Measurements from ENCODE around the gene IMPA2. TPM values are rescaled to one million over a fixed set of nuclear protein-coding genes. Genes with fewer than 3 reads are reported as not detected.

Gene IMPA2
- total and polyA plus RNA-seq, 2 of the 8 experiments (the other 6 are each of a cell fraction or from before 2014, with no cell fraction given) = 102 to 140 TPM

GRCh38 chr18:12012697-12013096, 31.4 kb downstream of the IMPA2 start:
- Histone ChIP-seq H2AK5ac (ENCODE audit: low read depth, low read length) (no peak overlapping the region), H3K18ac (ENCODE audit: extremely low read depth, low read length) (no peak overlapping the region), H3K4me1 (replicated peaks in 1 of 4; ENCODE audit: control insufficient read depth in 3 of 4, insufficient read depth in 4 of 4, low read length in 3 of 4) (no peaks in the 10 kb centered on the region; a peak in 2 of 7 replicates), H3K14ac (ENCODE audit: insufficient read length) (no peak overlapping the region), H3K9me3 (ENCODE audit: insufficient read depth in 2 of 2, low read depth in 1 of 2, low read length in 1 of 2) (no peaks in the 10 kb centered on the region), H2BK12ac (ENCODE audit: low read depth, low read length) (no peak overlapping the region), H4K91ac (replicated peaks; ENCODE audit: insufficient read length, low read length) (no peak overlapping the region), H3K79me1 (ENCODE audit: low read depth, low read length) (no peaks in the 10 kb centered on the region; the same call in 1 of the 2 replicates), H4K5ac (ENCODE audit: insufficient read length, low read depth, low read length) (no peak overlapping the region), H4K8ac (ENCODE audit: extremely low read depth, insufficient read depth, low read length) (no peak overlapping the region), H3K36me3 (ENCODE audit: control insufficient read depth in 2 of 4, insufficient read depth in 4 of 4, low read length in 3 of 4) (peaks cover 11 to 51% (median 26%) of the 10 kb centered on the region in 4 experiments; a peak in 7 of 8 replicates), H2BK120ac (replicated peaks; ENCODE audit: low read depth, low read length) (no peak overlapping the region), H2AFZ (ENCODE audit: low read length) (no peak overlapping the region), H3K27ac (ENCODE audit: low read depth, low read length) (no peak overlapping the region), H2BK20ac (ENCODE audit: low read length) (no peak overlapping the region), H3K56ac (replicated peaks; ENCODE audit: insufficient read length, low read depth, low read length) (no peak overlapping the region), H3K23me2 (ENCODE audit: low read depth, low read length) (no peaks in the 10 kb centered on the region), H3K23ac (ENCODE audit: insufficient read length) (no peak overlapping the region), H3K9ac (replicated peaks in 1 of 4; ENCODE audit: extremely low read depth in 1 of 4, low read depth in 3 of 4, low read length in 3 of 4) (no peak overlapping the region), H4K20me1 (replicated peaks in 1 of 2; ENCODE audit: control insufficient read depth in 1 of 2, insufficient read depth in 2 of 2, low read length in 2 of 2) (peaks cover 2 to 9% of the 10 kb centered on the region in 2 experiments), H3K4me2 (ENCODE audit: insufficient read depth in 1 of 2, low read depth in 2 of 2, low read length in 2 of 2) (no peak overlapping the region), H3K79me2 (ENCODE audit: control insufficient read depth in 1 of 2, insufficient read depth in 2 of 2, low read length in 2 of 2) (no peaks in the 10 kb centered on the region; a peak in 2 of 4 replicates), H2BK15ac (ENCODE audit: low read length) (no peak overlapping the region), H3K4me3 (ENCODE audit: extremely low read depth in 1 of 4, insufficient read depth in 2 of 4, low read depth in 3 of 4, low read length in 4 of 4) (no peak overlapping the region), H3K27me3 (replicated peaks in 1 of 4; ENCODE audit: control insufficient read depth in 3 of 4, extremely low read depth in 1 of 4, insufficient read depth in 3 of 4, low read length in 3 of 4) (no peaks in the 10 kb centered on the region), H3K4ac (replicated peaks; ENCODE audit: insufficient read length, low read depth, low read length) (no peak overlapping the region), H2BK5ac (ENCODE audit: low read depth, low read length) (no peak overlapping the region)
- WGBS, 2 experiments (ENCODE audit: extremely low coverage in 1 of 2, insufficient coverage in 1 of 2, insufficient read length in 1 of 2, insufficient replicate concordance in 2 of 2, low coverage in 1 of 2, low lambda C conversion rate in 2 of 2, missing lambda C conversion rate in 1 of 2) = 57% methylated on average over 3 of the region's 3 CpGs; no CpG with 5 or more reads in 1 of the 2 experiments
- TF ChIP-seq SRF (IDR thresholded peaks at IDR 0.05; ENCODE audit: low read depth, low read length) (no peak), KDM5A (IDR thresholded peaks at IDR 0.05; ENCODE audit: low read length) (no peak), JUN (IDR thresholded peaks at IDR 0.05; ENCODE audit: low read depth, low read length) (no peak), ATF2 (IDR thresholded peaks at IDR 0.05; ENCODE audit: low read length) (no peak), KDM1A (IDR thresholded peaks at IDR 0.05; ENCODE audit: borderline replicate concordance, low read length) (no peak), JUND (IDR thresholded peaks at IDR 0.05; ENCODE audit: low read length) (no peak), PHF8 (conservative IDR thresholded peaks at IDR 0.05; ENCODE audit: low read depth, low read length) (no peak), BRCA1 (IDR thresholded peaks at IDR 0.05; ENCODE audit: low read depth, low read length) (no peak), ZNF274 (IDR thresholded peaks at IDR 0.05; ENCODE audit: borderline replicate concordance, extremely low read depth, low read length) (no peak), CHD2 (IDR thresholded peaks at IDR 0.05; ENCODE audit: low read length) (no peak), CEBPB (IDR thresholded peaks at IDR 0.05; ENCODE audit: low read depth, low read length) (no peak)
- FAIRE-seq (no peak), DNase-seq (ENCODE audit: low read depth in 1 of 2, low spot score in 2 of 2) (no peak)
- ChIA-PET CTCF (ENCODE audit: partially characterized antibody) (interaction anchor here (1.0 to 13.3 kb wide), 8 partner anchors 9 to 357 kb away, joined by 3 to 105 read pairs (median 4); no protein-coding TSS in a partner anchor), POLR2A (ENCODE audit: partially characterized antibody) (interaction anchor here (0.6 to 1.7 kb wide), 3 partner anchors 10 to 180 kb away, joined by 3 to 4 read pairs (median 3); no protein-coding TSS in a partner anchor)

All from H1 (cell line).